Measurements from ENCODE around the gene IL22. TPM values are rescaled to one million over a fixed set of nuclear protein-coding genes. Genes with fewer than 3 reads are reported as not detected.

IL22 gene
- total RNA-seq, 1 experiment from 2014 or later: not detected

DNA sequence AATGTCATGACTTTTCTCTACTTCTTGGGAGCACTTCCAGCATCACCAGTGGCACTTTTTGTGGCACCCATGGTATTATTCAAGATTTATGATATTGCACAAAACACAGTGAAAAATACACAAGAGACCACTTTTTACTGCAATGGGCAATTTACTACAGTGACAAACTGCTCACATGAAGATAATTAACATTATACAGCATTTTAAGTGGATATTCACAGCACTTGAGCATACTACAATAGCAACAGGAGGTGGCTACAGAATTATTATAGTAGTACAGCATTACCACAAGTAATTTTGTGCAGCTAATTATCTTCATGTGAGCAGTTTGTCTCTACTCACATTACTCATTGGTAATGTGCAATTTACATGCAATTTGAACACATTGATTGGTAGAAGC, 46.1 kb downstream of the IL22 start:
- H3K9me3 ChIP-seq (ENCODE audit: low read length): no peaks in the 10 kb centered on the region
- H3F3A ChIP-seq (ENCODE audit: low read length, unreplicated experiment): no peaks in the 10 kb centered on the region
- no peak overlapping the region for H3K4me3 ChIP-seq (ENCODE audit: low read length)
- no peak overlapping the region for H3K9ac ChIP-seq (ENCODE audit: low read length)
- no peak overlapping the region for H2AFZ ChIP-seq (ENCODE audit: low read length)
- no peaks in the 10 kb centered on the region for H3K4me1 ChIP-seq (ENCODE audit: insufficient read depth, low read length)
- intact Hi-C loops (cut with micrococcal nuclease): no loop called here
- no peaks in the 10 kb centered on the region for H3K36me3 ChIP-seq (ENCODE audit: low read depth, low read length)
- no peak for ATAC-seq
- H3K27me3 ChIP-seq (ENCODE audit: low read length): peaks cover 81% of the 10 kb centered on the region
- CTCF ChIA-PET: no interaction called here
- no peaks in the 10 kb centered on the region for H4K20me1 ChIP-seq (ENCODE audit: low read length)
- TF ChIP-seq, protein P1, sequence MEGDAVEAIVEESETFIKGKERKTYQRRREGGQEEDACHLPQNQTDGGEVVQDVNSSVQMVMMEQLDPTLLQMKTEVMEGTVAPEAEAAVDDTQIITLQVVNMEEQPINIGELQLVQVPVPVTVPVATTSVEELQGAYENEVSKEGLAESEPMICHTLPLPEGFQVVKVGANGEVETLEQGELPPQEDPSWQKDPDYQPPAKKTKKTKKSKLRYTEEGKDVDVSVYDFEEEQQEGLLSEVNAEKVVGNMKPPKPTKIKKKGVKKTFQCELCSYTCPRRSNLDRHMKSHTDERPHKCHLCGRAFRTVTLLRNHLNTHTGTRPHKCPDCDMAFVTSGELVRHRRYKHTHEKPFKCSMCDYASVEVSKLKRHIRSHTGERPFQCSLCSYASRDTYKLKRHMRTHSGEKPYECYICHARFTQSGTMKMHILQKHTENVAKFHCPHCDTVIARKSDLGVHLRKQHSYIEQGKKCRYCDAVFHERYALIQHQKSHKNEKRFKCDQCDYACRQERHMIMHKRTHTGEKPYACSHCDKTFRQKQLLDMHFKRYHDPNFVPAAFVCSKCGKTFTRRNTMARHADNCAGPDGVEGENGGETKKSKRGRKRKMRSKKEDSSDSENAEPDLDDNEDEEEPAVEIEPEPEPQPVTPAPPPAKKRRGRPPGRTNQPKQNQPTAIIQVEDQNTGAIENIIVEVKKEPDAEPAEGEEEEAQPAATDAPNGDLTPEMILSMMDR (conservative IDR thresholded peaks at IDR 0.05; ENCODE audit: low read depth, low read length): no peak
- no peak for TF ChIP-seq EZH2phosphoT487 (IDR thresholded peaks at IDR 0.05; ENCODE audit: borderline replicate concordance, low read length)
- TF ChIP-seq EZH2 (IDR thresholded peaks at IDR 0.05; ENCODE audit: low read length, unreplicated experiment): no peak
- DNase-seq: no peak
- no peaks in the 10 kb centered on the region for H3K9me2 ChIP-seq (replicated peaks; ENCODE audit: low read length)
- POLR2A ChIA-PET (ENCODE audit: unreplicated experiment): no interaction called here
- no peak overlapping the region for H3K4me2 ChIP-seq (ENCODE audit: low read length)
- no peak overlapping the region for H3K27ac ChIP-seq (ENCODE audit: low read length)
- no peaks in the 10 kb centered on the region for H3K79me2 ChIP-seq (ENCODE audit: low read length)
- no TSS peak for BruUV-seq (replicated peaks)

DNA sequence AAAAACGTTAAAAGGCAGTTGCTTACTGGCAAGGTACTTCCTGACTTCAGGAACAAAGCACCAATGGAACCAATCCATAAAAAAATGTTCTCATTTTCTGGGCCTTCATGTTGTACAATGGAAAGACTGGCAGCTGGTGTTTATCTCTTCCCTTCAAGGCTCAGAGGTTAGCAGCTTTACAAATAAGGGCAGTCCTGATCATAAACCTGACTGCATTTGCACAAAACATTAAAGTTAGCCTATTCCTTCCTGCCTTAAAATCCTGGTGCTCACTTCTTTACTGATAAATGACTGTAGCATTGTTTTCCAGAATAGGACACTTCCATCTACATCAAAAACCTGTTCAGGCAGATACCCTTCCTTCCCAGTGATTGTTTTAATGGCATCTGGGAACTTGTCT, 47.0 kb downstream of the IL22 start:
- BruUV-seq (replicated peaks): no TSS peak
- Histone ChIP-seq H3K9me3 (ENCODE audit: low read length) (no peaks in the 10 kb centered on the region), H4K20me1 (ENCODE audit: low read length) (no peaks in the 10 kb centered on the region), H3K9ac (ENCODE audit: low read length) (no peak overlapping the region), H3K27me3 (ENCODE audit: low read length) (peaks cover 79% of the 10 kb centered on the region), H3K4me1 (ENCODE audit: insufficient read depth, low read length) (no peaks in the 10 kb centered on the region), H3K9me2 (replicated peaks; ENCODE audit: low read length) (no peaks in the 10 kb centered on the region), H2AFZ (ENCODE audit: low read length) (no peak overlapping the region), H3F3A (ENCODE audit: low read length, unreplicated experiment) (no peaks in the 10 kb centered on the region), H3K4me3 (ENCODE audit: low read length) (no peak overlapping the region), H3K27ac (ENCODE audit: low read length) (no peak overlapping the region), H3K79me2 (ENCODE audit: low read length) (no peaks in the 10 kb centered on the region), H3K36me3 (ENCODE audit: low read depth, low read length) (no peaks in the 10 kb centered on the region), H3K4me2 (ENCODE audit: low read length) (no peak overlapping the region)
- CTCF ChIA-PET: no interaction called here
- ATAC-seq: no peak
- intact Hi-C loops (cut with micrococcal nuclease): no loop called here
- no peak for DNase-seq
- POLR2A ChIA-PET (ENCODE audit: unreplicated experiment): interaction anchor here (0.6 kb wide), 1 partner anchor 113 kb away, joined by 3 read pairs; no protein-coding TSS in a partner anchor
- TF ChIP-seq, protein P1 (conservative IDR thresholded peaks at IDR 0.05; ENCODE audit: low read depth, low read length): no peak
- TF ChIP-seq EZH2 (IDR thresholded peaks at IDR 0.05; ENCODE audit: low read length, unreplicated experiment) (no peak), EZH2phosphoT487 (IDR thresholded peaks at IDR 0.05; ENCODE audit: borderline replicate concordance, low read length) (no peak)

DNA sequence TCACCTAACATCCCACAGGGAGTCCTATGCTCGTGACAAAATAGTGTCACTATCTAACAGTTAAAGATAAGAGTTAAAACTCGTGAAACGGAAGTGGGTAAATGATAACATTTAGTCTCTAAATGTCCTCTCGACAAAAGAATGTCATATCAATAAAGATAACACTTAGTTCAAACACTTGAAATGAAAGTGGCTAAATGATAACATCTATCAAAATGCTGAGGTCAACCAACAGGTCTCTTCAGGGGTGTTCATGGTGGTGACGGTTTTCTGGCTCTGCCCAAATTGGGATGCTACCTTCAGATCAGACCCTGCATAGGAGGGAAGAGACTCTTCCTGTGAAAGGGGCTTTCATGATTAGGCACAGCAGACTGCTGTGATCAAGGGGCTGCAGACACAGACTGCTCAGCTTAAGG, 49.9 kb downstream of the IL22 start:
- POLR2A ChIA-PET (ENCODE audit: unreplicated experiment): no interaction called here

More for the DNA sequence above, 49.9 kb downstream of the IL22 start:
- no peak overlapping the region for H3K27ac ChIP-seq (ENCODE audit: low read length)
- H3K27me3 ChIP-seq (ENCODE audit: low read length): peaks cover 73% of the 10 kb centered on the region
- no peaks in the 10 kb centered on the region for H3K9me2 ChIP-seq (replicated peaks; ENCODE audit: low read length)
- CTCF ChIA-PET: no interaction called here
- H3K9me3 ChIP-seq (ENCODE audit: low read length): no peaks in the 10 kb centered on the region
- DNase-seq (no peak), ATAC-seq (no peak)
- intact Hi-C loops (cut with micrococcal nuclease): no loop called here
- no peaks in the 10 kb centered on the region for H3K36me3 ChIP-seq (ENCODE audit: low read depth, low read length)
- no peak overlapping the region for H2AFZ ChIP-seq (ENCODE audit: low read length)
- H4K20me1 ChIP-seq (ENCODE audit: low read length): no peaks in the 10 kb centered on the region
- H3K4me3 ChIP-seq (ENCODE audit: low read length): no peak overlapping the region
- BruUV-seq (replicated peaks): no TSS peak
- no peaks in the 10 kb centered on the region for H3K79me2 ChIP-seq (ENCODE audit: low read length)
- no peak overlapping the region for H3K9ac ChIP-seq (ENCODE audit: low read length)
- TF ChIP-seq, protein P1 (conservative IDR thresholded peaks at IDR 0.05; ENCODE audit: low read depth, low read length): no peak
- TF ChIP-seq EZH2phosphoT487 (IDR thresholded peaks at IDR 0.05; ENCODE audit: borderline replicate concordance, low read length) (no peak), EZH2 (IDR thresholded peaks at IDR 0.05; ENCODE audit: low read length, unreplicated experiment) (no peak)
- H3K4me2 ChIP-seq (ENCODE audit: low read length): no peak overlapping the region
- no peaks in the 10 kb centered on the region for H3K4me1 ChIP-seq (ENCODE audit: insufficient read depth, low read length)
- no peaks in the 10 kb centered on the region for H3F3A ChIP-seq (ENCODE audit: low read length, unreplicated experiment)
